ENCODE measurements around the gene ABHD6.
"Not testable (repeated sequence)": the region's sequence is repeated elsewhere in the genome, so short reads cannot be mapped to it uniquely, and the experiment has no call there.

Gene ABHD6

DNA sequence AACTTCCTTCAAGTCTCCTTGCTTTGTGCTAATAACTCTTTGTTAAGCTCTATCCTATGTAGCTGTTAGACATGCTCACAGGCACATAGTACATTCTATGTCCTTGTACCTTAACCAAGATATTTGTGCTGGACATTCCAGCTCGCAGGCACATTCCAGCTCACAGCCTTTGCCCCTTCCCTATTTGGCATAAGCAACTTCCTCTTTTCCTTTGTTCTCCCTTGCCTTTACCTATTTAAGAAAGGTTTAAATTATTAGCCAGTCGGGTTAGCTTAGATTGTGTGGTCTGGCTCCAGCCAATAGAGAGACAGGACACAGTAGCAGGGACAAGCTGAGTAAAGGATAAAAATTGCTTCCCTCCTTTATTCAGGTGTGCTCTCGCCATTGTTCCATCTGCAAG lies 36.1 kb upstream of the ABHD6 start:
- DNase-seq; H3K36me3 Mint-ChIP-seq (ENCODE audit: low read depth); H3K9me3 Mint-ChIP-seq; H3K4me3 Mint-ChIP-seq; H3K27ac Mint-ChIP-seq: not testable (repeated sequence)
- Mint-ChIP-seq H3K27me3 (peaks cover 11% of the 10 kb centered on the region), H3K4me1 (ENCODE audit: low read depth) (peaks cover 16% of the 10 kb centered on the region)

DNA sequence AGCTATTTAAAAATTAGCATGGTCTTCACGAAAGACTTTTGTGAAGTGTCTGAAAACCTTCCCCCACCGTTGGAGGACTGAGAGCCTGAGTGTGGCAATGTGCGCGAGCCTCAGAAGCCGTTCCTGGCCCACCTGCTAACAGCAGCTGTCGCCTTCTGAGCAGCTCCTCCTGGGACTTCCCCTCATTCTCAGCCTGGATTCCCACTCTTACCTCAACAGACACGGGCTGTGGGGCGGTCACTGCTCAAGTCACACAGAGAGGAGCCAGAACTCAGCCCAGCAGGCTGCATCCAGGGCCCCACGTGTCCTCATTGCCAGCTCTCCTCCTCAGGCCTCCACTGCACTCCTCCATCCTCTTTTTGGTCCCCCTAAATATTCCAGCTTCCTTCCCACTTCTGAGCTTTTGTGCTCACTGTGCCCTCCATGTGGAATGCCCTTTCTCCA lies 34.7 kb upstream of the ABHD6 start:
- peaks cover 11% of the 10 kb centered on the region for H3K27me3 Mint-ChIP-seq
- no peaks in the 10 kb centered on the region for H3K9me3 Mint-ChIP-seq
- no peak for DNase-seq
- peaks cover 2% of the 10 kb centered on the region for H3K36me3 Mint-ChIP-seq (ENCODE audit: low read depth)
- peaks cover 26% of the 10 kb centered on the region for H3K4me1 Mint-ChIP-seq (ENCODE audit: low read depth)
- H3K4me3 Mint-ChIP-seq: no peak overlapping the region
- no peak overlapping the region for H3K27ac Mint-ChIP-seq

DNA sequence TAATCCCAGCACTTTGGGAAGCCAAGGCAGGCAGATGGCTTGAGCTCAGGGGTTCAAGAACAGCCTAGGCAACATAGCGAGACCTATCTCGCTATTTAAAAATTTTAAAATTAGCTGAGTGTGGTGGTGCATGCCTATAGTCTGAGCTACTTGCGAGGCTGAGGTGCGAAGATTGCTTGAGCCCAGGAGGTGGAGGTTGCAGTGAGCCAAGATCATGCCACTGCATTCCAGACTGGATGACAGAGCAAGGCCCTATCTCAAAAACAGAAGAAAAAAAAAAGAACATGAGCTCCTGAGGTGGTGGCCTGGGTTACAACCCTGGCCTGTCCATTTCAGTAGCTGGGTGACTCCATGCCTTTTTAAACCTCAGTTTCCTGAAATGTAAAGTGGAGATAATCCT lies 34.1 kb upstream of the ABHD6 start:
- Mint-ChIP-seq H3K4me1 (ENCODE audit: low read depth) (peaks cover 21% of the 10 kb centered on the region), H3K27me3 (peaks cover 11% of the 10 kb centered on the region), H3K4me3 (no peak overlapping the region), H3K36me3 (ENCODE audit: low read depth) (peaks cover 2% of the 10 kb centered on the region), H3K9me3 (no peaks in the 10 kb centered on the region), H3K27ac (no peak overlapping the region)
- no peak for DNase-seq

DNA sequence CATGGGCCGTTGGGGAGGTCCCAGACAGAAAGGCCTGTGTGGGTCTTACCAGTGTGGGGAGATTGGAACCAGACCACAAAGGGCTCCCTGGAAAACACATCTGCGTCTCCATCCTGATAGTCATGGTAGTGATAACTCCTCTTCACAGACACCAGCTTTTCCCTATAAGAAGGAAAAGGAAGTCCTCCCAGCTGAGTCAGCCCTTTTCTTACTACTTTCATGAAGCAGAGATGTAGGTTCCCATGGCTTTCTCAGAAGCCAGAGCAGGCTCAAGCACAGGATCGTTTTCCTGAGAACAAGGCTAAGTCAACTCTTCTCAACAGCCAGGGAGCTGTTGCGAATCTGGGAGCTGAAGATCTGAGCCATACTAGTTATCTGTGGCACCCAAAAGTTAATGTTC lies 32.9 kb upstream of the ABHD6 start:
- Mint-ChIP-seq H3K4me1 (ENCODE audit: low read depth) (peaks cover 21% of the 10 kb centered on the region), H3K27me3 (peaks cover 17% of the 10 kb centered on the region), H3K4me3 (no peak overlapping the region), H3K36me3 (ENCODE audit: low read depth) (peaks cover 2% of the 10 kb centered on the region), H3K9me3 (no peaks in the 10 kb centered on the region), H3K27ac (no peak overlapping the region)
- DNase-seq: no peak

DNA sequence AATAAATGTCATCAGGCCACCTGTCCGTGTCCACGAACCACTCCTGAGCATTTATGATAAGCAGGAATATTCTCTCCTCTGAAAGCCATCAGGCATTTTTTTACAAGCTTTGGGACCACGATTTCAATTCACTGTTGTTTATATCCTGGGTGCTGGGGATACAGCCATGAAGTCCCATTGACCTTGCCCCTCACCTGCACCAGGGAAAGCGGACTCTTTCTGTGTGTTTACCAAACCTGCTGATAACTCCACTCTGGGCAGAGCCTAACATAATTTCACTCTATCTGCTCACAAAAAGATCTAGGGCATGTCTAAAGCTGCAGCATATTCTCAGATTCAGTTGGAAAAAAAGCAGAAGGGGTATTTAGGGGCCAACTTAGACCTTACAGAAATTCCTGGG lies 31.6 kb upstream of the ABHD6 start:
- Mint-ChIP-seq H3K27me3 (peaks cover 20% of the 10 kb centered on the region), H3K4me3 (no peak overlapping the region), H3K27ac (peak overlapping the region; percentile 81), H3K4me1 (ENCODE audit: low read depth) (peaks cover 16% of the 10 kb centered on the region), H3K9me3 (no peaks in the 10 kb centered on the region), H3K36me3 (ENCODE audit: low read depth) (peaks cover 2% of the 10 kb centered on the region)
- DNase-seq: no peak

DNA sequence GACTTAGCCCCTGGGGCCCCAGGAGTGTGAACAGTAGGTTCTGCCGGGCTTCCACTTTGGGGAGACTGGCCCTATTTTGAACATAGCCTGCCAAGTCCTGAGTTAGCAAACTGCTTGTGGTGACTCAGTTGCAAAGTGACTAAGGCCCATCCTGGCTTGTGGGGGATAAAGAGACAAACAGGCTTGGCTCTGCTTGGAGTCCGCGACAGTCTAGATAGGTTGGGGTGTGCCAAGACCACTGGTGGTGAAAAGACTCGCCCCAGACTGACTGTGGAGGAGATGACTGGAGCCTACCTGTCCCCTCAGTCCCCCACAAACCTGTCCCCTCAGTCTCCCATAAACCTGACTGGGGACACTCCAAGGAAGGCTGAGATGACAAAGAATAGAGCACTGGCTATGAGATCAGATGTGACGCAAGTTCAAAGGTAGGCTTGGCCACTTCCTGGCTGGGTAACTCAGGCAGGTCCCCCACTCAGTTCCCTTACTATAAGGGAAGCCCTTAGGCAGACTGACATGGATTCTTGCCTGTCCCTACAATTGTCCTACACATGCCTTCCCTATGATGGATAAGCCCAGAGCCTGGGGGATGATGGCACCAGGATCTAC lies 31.1 kb upstream of the ABHD6 start:
- Mint-ChIP-seq H3K4me1 (ENCODE audit: low read depth) (peaks cover 15% of the 10 kb centered on the region), H3K9me3 (no peaks in the 10 kb centered on the region), H3K4me3 (no peak overlapping the region), H3K27ac (peak overlapping the region; percentile 81), H3K27me3 (peaks cover 24% of the 10 kb centered on the region), H3K36me3 (ENCODE audit: low read depth) (peaks cover 2% of the 10 kb centered on the region)
- peak; percentile 34 for DNase-seq

DNA sequence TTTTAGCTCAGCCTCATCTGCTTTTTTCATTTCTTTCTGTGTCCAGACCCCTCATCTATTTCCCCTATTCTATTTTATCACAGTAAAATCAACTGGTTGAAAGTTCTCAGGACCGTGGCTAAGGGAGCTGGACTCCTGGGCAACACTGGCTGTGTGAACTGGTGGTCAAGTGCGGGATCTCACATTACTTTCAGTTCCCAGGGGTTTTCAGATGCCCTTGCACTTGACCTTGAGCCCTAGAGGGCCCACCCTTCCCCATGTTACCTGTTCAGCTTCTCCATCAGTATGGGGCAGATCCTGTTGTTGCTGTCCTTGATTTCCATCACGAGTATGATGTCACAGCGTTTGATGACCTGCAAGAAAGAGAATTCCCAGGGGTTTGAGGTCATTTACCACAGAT lies 29.6 kb upstream of the ABHD6 start:
- Mint-ChIP-seq H3K27me3 (peaks cover 23% of the 10 kb centered on the region), H3K4me1 (ENCODE audit: low read depth) (peaks cover 15% of the 10 kb centered on the region), H3K27ac (no peak overlapping the region), H3K36me3 (ENCODE audit: low read depth) (no peaks in the 10 kb centered on the region), H3K9me3 (no peaks in the 10 kb centered on the region), H3K4me3 (no peak overlapping the region)
- no peak for DNase-seq

DNA sequence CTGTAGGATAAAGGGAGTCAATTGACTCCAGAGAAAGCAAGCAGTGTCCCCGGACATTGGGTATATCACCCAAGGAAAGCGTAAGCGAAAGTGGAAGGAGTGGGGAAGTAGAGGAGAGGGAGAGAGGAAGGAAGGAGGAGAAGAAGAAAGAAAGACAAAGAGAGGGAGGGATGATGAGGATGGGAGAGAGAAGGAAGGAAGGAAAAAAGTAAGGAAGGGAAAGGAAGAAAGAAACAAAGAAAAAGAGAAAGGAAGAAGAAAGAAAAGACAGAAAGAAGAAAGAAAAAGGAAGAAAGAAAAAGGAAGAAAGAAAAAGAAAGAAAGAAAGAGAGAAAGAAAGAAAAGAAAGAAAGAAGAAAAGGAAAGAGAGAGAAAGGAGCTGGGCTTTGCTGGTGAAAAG lies 27.7 kb upstream of the ABHD6 start:
- H3K4me1 Mint-ChIP-seq (ENCODE audit: low read depth): peaks cover 27% of the 10 kb centered on the region

DNA sequence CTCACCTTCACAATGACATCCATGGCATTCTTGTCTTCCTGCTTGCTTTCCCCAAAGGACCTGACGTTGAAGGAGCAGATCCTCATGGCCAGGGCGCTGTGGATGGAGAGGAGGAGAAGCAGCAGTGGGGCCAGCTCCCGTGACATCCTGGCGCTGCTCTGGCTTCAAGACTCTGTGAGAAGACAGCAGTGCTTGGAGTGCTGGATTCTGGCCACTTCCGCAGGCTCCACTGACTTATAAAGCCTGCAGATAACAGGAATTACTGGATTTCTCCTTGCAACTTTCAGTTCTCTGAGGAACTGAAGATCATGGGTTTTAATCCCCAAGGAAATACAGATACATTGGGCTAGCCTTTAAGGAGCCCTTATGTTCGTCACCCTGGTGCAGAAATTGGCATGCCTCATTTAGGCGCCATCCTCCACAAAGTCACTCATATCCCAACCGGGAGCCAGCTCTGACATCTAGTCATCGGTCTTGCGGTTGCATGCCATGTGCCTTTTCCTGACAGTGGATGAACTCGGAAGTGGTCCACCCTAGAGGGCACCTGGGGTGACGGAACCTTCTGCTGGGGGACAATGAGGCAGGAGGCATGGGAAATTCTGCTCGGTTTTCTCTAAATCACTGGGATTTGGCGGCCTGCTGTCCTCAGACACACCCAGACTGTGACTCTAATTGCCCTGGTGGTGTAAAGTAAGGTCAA lies 26.7 kb upstream of the ABHD6 start, which contains the start of gene DNASE1L3:
TSS of gene DNASE1L3 (minus strand) at position 212 of the 700 bp plus-strand sequence. CDS start at position 146, 66 bp downstream.
- Mint-ChIP-seq H3K4me3 (no peak within 1 kb of the TSS), H3K4me1 (ENCODE audit: low read depth) (peaks cover 35% of the 10 kb centered on the region), H3K27me3 (peaks cover 22% of the 10 kb centered on the region), H3K36me3 (ENCODE audit: low read depth) (no peaks in the 10 kb centered on the region), H3K9me3 (no peaks in the 10 kb centered on the region), H3K27ac (no peak within 1 kb of the TSS)
- DNase-seq: no peak

More for the DNA sequence above, 27.7 kb upstream of the ABHD6 start:
- no peaks in the 10 kb centered on the region for H3K9me3 Mint-ChIP-seq
- H3K27me3 Mint-ChIP-seq: peaks cover 22% of the 10 kb centered on the region
- no peak overlapping the region for H3K27ac Mint-ChIP-seq
- H3K36me3 Mint-ChIP-seq (ENCODE audit: low read depth): no peaks in the 10 kb centered on the region
- no peak overlapping the region for H3K4me3 Mint-ChIP-seq
- DNase-seq: no peak

DNA sequence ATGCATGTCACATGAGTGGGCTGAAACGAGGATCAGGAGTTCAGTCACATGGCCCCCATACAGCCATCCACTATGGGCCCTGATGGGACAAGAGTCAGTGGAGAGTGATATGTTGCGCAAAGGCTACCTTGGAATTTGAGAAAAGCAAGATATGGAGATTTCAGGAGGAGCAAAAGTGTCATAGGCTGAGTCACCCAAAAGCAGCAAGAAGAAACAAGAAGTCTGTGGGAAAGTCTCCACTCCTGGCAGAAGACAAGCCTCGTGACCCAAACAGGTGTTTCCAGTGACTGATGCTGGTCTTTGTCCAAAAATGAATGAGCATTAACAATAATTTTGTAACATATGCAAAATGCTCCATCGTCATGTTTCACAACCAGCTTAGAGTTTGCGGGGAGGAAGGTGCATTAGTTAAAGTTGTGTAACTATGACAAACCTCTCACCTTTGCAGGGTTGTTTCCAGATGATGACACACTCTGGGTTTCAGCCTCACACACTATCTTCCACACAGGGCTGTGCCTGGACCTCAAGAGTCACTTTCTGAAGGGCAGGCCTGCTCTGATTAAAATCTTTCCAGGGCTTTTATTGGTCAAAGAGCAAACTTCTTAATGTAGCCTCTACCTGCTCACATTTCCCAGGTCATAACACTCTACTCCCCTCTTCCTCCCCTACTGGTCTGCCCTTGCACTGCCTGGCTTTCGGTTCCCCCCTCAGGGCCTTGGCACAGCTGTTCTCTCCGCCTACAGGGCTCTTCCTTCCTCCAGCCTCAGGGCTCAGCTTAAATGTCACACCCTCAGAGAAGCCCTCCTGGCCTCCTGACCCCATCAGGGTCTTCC lies 22.9 kb upstream of the ABHD6 start:
- Mint-ChIP-seq H3K4me3 (peak overlapping the region; percentile 19), H3K36me3 (ENCODE audit: low read depth) (no peaks in the 10 kb centered on the region), H3K4me1 (ENCODE audit: low read depth) (peaks cover 42% of the 10 kb centered on the region), H3K9me3 (no peaks in the 10 kb centered on the region), H3K27ac (peak overlapping the region; percentile 82), H3K27me3 (peaks cover 17% of the 10 kb centered on the region)
- peak; percentile 43 for DNase-seq

DNA sequence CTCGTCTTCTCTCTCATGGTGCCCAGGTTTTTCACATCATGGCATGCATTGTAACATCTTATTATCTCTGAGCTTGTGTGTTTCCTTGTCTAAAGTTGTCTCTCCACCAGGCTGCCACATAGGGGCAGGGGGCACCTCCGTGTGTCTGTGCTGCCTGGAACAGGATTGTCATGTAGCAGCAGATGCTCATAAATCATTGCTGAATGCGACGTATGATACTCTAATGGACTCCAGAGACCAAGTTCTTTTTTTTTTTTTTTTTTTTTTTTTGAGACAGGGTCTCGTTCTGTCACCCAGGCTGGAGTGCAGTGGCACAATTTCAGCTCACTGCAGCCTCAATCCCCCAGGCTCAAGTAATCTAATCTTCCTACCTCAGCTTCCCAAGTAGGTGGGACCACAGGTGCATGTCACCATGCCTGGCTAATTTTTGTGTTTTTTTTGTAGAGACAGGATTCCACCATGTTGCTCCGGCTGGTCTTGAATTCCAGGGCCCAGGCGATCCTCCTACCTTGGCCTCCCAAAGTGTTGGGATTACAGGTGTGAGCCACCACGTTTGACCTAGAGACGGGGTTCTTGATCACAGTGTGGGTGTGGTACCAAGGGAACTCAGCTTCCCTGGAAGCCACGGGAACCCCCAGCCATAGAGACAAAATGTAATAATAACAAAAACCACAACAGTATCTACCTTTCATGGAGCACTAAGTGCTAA lies 22.1 kb upstream of the ABHD6 start:
- Mint-ChIP-seq H3K9me3 (no peaks in the 10 kb centered on the region), H3K4me3 (peak overlapping the region; percentile 19), H3K27ac (peak overlapping the region; percentile 82), H3K27me3 (peaks cover 12% of the 10 kb centered on the region), H3K36me3 (ENCODE audit: low read depth) (no peaks in the 10 kb centered on the region), H3K4me1 (ENCODE audit: low read depth) (peaks cover 42% of the 10 kb centered on the region)
- DNase-seq: no peak

DNA sequence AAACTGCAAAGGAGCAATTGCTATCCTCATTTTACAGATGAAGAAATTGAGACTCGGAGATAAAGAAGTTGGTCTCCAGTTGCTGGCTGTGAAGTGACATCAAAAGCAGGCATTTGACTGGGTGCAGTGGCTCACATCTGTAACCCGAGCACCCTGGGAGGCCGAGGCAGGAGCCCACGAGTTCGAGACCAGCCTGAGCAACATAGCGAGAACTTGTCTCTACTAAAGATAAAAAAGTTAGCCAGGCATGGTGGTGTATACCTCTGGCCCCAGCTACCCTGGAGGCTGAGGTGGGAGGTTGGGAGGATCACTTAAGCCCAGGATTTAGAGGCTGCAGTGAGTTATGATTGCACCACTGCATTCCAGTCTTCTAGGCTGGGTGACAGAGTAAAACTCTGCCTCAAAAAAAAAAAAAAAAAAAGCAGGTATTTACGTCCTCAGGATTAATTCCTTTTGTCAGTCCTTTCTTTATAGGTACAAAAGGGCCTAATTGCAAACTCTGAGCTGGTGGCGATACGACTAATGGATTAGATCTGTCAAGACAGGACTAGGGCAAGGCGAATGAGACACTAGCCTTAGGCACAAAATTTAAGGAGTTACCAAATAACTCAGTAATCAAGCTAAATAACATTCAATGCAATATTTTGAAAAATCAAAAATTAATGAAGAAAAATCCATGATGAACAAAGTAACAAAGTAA lies 20.9 kb upstream of the ABHD6 start:
- Mint-ChIP-seq H3K27ac (no peak overlapping the region), H3K27me3 (peaks cover 4% of the 10 kb centered on the region), H3K9me3 (no peaks in the 10 kb centered on the region), H3K4me1 (ENCODE audit: low read depth) (peaks cover 42% of the 10 kb centered on the region), H3K36me3 (ENCODE audit: low read depth) (no peaks in the 10 kb centered on the region), H3K4me3 (no peak overlapping the region)
- DNase-seq: no peak

DNA sequence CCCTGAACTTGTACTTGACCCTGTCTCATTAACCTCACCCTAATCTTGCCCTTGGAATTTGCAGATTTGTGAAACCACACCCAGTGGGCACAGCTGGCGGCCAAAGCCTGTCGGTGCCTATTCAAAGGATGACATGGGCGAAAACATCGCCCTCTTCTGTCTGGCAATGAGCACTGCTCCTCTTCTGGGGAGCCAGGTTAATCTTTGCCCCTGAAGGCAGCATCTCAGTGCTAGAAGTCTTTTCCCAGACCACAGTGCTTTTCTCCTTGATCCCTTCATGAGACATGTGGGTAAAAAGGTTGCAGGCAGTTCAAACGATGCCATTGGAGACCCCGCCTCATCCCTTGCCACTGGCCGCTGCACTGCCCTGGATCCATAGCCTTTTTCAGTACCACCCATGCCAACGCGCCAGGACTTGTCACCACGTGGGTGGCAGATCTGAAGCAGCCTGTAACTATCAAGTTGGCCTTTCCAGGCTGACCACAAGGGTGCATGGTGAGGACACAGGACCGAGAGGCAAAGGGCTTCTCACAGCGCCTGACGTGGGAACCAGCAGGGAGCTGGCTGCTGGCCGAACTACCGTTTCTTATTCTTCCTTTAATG lies 20.3 kb upstream of the ABHD6 start:
- H3K4me3 Mint-ChIP-seq: no peak overlapping the region
- DNase-seq: peak; percentile 60
- peaks cover 42% of the 10 kb centered on the region for H3K4me1 Mint-ChIP-seq (ENCODE audit: low read depth)
- no peak overlapping the region for H3K27ac Mint-ChIP-seq
- no peaks in the 10 kb centered on the region for H3K36me3 Mint-ChIP-seq (ENCODE audit: low read depth)
- H3K27me3 Mint-ChIP-seq: peaks cover 4% of the 10 kb centered on the region
- no peaks in the 10 kb centered on the region for H3K9me3 Mint-ChIP-seq

All from activated T-cell treated with anti-CD3 and anti-CD28 coated beads, Interleukin-2, amount 50 U/mL, for 24 hours (primary cell).